HG03342 (cell line): ENCODE data around the gene CRYGN.

ENCODE experiments used
- ATAC-seq: cut with Tn5 transposase; IDR thresholded peaks from one replicate; pipeline ENCODE4 v1.9.1; 2021; ENCODE audit warnings: mild to moderate bottlenecking, moderate library complexity; ENCODE audit not compliant: unreplicated experiment

The CRYGN gene

DNA sequence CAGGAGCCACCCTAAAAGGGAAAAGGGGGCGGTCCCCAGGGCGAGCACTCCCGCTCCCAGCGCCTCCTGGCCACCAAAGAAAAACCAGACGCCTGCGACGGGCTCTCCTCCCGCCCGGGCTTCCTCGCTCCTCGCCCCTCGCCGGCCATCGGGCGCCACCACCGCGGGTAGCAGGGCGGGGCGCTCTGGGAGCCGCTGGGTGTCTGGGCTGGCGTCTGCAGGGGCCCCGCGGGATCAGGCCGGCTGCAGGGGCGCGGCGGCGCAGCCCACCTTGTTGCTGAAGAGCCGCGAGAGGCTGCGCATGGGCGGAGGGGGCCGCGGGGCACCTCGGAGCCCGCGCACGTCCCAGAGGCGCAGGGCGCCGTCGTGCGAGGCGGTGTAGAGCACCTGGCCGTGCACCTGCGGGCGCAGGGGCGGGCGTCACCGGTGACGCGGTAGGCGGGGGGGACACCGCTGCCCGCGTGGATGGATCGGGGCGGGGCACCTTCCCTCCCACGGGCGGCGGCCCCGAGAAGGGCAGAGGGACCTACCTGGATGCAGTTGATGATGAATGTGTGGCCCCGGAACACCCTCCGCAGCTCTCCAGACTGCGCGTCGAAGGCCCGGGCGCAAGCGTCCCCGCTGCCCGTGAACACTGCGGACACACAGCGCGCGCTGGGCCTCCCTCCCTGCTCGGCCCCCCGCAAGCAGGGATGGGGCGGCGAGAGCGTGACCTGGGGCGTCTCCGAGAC, 58.4 kb downstream of the CRYGN start:
- no peak for ATAC-seq

DNA sequence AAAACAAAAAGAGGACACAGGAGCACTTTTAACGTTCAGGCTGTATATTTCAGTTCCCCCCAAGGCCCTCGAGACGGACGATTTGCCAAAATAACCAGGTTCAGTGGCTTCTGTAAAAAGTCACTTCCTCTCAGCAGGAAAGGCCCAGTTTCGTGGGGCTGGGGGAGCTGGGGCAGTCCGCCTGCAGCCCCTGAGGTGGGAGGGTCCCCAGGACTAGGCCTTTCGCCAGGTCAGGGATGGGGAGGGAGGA, 58.9 kb downstream of the CRYGN start:
- ATAC-seq, result no peak

DNA sequence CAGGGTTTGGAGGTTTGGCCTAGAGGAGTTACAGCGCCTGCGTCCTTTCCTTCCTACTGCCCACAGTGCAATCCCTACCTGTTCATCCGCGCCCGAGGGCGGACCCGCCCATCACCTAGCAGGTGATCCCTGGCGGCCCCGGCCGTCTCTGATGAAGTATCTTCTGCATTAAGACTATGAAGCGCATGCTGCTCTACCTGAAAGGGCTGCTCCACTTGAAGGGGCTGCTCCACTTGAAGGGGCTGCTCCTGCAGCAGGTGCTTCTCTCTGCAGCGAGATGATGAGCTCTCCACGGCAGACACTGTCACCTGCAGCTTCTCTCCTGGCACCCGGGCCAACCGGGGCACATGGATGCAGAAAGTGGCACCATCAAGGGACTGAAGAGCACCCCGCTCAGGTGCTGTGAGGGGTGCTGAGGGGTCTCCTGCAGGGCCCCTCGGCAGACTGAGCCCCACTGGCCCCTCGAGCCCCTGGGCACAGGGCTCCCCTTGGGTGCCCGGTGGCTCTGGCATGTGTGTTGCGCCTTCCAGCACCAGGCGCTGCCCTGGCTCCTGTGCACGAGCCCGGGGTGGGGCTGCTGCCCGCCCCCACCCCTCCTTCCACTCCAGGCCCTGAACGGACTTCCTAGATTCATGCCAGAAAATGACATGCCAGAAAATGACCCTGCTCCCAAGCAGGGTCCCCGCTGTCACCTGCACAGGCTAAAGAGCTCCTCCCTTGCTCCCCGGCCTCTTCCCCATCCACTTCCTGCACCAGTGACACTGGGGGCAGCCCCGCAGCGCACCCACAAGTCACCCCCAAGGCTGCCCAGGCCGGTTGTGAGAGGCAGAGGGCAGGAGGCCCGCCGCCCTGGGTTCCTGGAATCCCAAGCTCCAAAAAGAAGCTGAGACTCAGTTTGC, 59.5 kb downstream of the CRYGN start:
- ATAC-seq, result no peak

DNA sequence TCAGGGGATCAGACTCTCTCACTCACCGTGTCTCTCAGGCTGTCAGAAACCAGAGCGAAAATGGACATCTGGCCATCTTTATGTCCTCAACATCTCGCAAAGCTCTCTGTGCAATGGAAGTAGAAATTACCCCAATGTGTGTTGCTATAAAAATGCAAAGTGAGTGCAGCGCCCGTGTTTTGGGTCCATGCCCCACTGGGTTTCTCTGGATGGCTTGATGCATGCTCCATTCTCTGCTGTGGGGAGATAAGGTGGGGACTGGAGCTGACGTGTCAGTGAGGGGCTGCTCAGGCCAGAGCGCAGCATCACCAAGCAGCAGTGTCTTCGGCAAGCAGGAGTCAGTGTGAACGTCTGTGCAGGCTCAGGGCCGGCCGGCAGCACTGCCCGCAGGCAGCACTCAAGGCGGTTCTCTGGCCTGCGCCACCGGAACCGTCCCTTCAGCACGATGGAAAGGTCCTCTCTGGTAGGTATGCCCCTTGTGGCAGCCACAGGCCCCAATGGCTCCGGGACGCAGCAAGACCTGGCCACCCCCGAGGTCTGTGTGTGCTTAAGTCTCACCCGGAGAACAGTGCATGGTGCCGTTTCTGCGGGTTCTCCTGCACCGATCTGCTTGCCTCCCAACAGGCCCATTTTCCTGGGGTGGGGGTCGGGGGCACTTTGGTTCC, 60.3 kb downstream of the CRYGN start:
- no peak for ATAC-seq

DNA sequence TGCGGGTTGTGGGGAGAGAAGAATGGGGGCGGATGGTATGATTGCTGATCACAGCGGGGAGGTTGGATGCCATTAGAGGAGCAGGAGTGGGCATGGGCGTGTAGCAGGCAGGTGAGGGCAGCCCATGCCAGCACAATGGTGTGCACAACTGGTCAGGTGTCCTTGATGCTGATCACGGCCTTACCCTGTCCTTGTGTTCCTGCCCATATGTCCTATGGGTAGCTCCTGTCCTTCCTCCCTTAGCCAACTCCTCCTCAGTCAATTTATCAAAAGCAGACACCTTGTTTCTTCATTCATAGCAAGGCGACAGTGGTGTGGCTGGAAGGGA, 60.8 kb downstream of the CRYGN start:
- ATAC-seq, result no peak
